Measurements from ENCODE around the gene GRM7.

Gene GRM7

DNA sequence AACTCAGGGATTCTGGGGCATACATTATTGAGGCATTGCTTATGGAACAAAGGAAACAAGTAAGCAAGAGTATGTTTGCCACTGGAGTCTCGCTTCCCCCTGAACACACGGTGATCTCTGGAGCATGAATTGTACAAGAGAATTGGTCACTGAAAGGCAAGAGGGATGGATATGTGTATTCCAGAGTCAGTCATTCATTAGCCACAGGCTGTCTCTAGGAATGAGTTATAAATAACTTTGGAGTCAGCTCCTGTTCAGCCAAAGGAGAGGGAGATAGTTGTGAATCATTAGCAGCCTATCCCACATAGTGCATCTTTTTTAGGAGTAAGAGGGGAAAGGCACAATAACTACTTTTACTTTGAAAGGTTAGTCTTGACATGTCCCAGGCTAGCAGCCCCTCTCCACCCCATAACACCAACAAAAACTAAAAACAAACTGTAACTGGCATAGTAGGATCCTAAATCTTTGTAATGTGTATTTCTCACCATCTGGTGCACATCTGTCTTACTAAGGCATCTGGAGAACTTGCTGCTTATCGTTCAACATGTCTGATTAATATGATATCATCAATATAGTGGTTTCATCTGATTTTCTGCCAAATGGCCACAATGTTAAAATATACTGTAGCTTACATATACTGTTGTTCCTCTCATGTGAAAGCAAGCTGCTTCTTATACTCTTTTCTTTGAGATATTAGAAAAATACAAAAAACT is 462.2 kb downstream of the GRM7 start:
- no peak for DNase-seq

GRCh38 chr3:7328339-7328738 is 467.4 kb downstream of the GRM7 start:
- DNase-seq: no peak

GRCh38 chr3:7332696-7333095 is 471.8 kb downstream of the GRM7 start:
- no peak for DNase-seq

- DNase-seq: no peak
Observed at GRCh38 chr3:7333125-7333524, 472.2 kb downstream of the GRM7 start.

- DNase-seq: no peak
Observed at GRCh38 chr3:7340795-7341194, 479.9 kb downstream of the GRM7 start.

GRCh38 chr3:7346364-7346763 is 485.4 kb downstream of the GRM7 start:
- no peak for DNase-seq

DNA sequence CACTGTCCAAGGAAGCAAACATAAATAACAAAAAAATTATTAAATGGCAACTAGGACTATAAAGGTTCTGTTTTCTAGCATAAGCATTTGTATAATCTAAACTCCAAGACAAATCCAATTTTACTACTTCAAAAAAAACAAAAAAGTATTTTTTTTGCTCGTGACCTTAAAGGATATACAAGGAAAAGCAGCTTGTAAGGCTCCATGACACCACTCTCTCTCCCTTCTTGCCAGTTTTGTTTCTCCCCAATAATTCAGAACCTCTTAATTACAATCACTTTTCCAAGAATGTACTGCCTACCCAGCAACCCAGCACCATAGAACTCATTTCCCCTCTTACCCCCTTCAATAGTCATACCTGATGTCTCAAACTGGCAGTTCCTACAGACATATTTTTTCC is 496.2 kb downstream of the GRM7 start:
- no peak for DNase-seq

GRCh38 chr3:7367968-7368367 is 507.1 kb downstream of the GRM7 start:
- no peak for DNase-seq

DNA sequence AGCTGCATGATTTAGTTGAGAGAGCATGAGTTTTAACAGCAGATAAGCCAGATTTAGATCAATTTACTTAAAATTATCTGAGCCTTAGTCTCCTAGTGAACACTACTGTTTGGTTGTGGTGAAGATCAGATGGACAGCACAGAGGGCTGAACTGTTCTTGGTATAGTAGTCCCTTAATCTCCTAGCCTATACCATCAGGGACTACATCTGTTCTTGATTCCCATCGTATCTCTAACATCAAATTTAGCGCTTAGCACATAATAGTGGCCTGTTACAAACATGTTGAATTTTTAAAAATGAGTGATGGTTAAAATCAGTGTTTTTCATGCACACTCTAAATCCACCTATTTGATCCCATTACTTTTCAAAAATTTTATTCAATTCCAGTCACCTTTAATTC is 507.7 kb downstream of the GRM7 start:
- no peak for DNase-seq

DNA sequence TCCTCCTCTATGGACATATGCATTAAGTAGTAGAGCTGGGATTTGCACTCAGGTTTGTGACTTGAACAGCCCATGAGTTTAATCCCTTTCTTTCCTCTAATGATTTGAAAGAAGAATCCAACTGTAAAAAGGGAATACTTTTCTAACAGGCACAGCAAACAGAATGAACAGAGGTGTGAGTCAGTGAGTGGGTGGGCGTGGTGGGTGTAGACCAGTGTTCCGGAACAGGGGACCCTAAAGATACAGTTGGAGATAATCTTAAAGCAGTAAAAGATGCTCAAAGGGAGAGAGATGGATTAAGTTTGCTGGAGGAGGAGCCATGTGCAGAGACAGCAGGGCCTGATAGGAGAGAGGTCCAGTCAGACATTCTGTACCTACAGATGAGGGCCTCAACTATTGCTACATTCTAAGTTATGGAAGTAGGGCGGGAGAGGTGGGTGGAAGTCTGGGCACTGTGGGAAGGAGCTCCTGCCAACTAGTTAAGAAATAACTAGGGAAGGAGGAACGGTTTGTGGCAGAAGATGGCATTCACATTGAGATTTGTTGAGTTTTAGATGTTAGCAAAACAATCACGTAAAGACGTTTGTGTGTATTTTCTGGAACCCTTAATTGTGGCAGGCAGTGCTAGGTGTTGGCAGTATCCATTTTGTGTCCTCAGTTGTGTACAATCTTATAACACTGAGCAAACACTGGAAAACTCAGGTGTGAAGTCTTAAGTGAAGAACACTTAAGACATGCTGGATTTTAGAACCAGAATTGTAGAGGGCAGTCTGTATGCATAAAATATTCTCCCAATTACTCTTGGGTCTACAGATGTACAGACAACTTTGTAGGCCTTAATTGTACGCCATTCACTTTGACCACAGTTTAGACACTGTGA is 511.0 kb downstream of the GRM7 start:
- no peak for DNase-seq

GRCh38 chr3:7377103-7377502 is 516.2 kb downstream of the GRM7 start:
- no peak for DNase-seq

DNA sequence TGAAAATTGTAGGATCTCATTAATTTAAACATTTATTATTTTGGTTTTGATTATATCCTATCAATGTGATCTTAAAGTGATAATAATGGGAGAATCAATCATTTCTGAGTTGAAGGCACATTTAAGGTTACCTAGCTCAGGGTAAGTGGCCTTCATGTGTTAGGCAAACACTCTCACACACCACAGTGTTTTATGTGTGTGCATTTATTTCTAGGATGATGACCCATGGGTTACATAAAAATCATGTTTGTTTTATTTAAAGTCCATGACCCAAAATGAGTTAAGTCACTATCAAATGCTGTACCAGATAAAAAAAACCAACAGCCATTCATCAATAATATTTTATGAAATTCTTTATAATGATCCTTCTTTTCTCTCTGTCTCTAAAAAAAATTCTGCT is 520.8 kb downstream of the GRM7 start:
- no peak for DNase-seq

DNA sequence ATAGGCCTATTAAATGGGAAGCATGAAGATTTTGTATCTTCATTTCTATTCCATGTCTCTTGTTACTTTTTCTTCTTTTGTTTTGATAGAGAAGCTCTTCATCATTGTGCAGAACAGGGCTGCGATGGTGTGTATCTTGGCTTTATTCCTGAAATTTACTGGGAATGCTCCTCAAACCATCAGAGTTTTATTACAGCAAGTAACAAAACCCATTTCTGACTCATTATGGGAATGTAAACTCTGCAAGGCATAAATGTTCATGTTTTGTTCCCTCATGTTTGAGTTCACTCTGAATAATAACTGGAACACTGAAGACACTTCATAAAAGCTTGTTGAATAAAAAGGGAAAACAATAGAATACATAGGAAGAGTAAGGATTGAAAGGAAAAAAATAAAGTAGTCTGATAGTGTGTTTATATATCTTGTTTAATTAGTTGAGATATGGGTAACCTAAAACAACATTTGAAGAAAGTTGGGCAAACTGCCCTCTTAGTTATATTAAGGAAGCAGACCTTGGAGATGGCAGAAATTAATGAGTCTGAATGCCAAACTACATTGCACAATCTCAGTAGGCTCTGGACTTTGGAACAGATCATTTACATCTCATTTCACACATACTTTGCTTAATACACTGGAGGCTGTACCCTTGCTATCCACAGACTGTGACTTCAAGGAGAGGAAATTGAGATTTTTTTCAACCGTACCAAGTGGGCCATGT is 521.5 kb downstream of the GRM7 start:
- DNase-seq: no peak

DNA sequence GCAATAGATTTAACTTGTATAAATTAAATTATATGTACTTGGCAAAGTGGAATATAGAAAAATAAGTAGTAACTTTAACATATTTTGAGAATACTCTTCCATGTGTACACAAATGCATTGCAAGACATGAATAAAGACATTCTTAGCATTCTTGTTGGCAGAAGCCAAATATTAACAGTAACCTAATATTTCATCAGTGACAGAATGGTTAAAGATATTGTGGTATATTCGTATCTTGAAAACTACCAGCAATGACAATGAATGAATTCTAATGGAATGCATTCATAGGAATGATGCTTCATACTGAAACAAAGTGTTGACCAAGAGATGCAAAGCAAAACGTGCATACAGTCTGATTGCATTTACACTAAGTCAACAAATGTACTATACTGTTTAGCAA is 524.7 kb downstream of the GRM7 start:
- no peak for DNase-seq

DNA sequence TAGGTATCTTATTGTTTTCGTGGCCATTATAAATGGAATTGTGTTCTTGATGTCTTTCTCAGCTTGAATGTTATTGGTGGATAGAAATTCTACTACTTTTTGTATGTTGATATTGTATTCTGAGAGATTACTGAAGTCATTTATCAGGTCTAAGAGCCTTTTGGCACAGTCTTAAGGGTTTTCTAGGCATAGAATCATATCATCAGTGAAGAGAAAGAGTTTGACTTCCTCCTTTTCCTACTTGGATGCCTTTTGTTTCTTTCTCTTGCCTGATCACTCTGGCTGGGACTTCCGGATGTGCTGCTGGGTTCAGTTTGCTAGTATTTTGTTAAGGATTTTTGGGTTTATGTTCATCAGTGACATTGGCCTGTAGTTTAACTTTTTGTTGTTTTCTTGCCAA is 527.1 kb downstream of the GRM7 start:
- DNase-seq: no peak

- DNase-seq: no peak
Observed at GRCh38 chr3:7392206-7392605, 531.3 kb downstream of the GRM7 start.

GRCh38 chr3:7393944-7394605 is 533.2 kb downstream of the GRM7 start:
- no peak for DNase-seq

DNA sequence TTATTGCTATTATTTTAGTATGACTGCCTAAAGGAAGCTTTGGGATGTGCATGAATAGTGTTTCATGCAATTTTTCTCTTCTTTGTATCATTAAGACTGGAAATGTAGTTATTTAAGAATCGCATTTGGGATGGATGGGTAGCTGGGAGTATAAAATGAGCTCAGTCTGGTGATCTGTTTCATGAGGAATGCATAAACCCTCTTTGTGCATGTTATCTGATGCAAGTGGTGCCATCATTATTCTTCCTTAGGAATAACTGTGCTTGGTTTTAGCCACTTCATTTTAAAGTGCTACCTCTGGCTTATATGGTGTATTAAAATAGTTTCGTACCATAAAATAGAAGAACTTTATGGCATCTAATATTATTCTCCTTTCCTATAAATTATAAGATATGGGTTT is 535.6 kb downstream of the GRM7 start:
- DNase-seq: no peak

DNA sequence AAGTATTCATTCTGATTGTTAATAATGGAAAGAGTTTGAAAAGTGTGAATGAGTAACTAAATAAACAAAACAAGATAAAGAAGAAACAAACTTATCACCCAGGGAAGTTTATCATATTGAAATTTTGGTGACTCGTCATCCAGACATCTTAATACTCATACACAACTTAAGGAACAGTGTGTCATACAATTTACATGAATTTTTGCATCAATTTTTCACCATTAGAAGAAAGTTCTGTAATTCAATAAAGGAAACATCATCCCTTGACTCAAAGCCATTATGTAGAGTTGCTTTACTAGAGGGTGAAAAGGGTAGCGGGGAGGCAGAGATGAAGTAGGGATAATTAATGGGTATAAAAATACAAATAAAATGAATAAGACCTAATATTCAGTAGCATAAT is 536.2 kb downstream of the GRM7 start:
- no peak for DNase-seq

DNA sequence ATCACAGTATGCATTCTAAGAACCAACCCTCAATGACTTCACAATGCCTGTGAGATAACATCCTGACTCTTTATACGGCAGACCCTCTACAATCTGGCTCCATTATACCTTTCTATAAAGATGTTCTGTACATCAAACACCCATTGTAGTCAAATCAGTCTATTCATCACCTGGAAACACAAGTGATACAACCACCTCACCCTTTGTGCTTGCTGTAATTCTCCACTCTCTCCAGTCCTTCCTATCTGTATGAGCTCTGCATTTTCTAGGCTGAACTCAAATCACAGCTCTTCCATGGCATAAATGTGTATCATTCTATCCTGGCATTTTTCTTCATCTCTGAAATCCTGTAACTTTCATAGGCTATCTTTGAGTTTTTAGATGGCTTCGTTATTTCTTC is 539.4 kb downstream of the GRM7 start:
- DNase-seq: no peak

- no peak for DNase-seq
Observed at GRCh38 chr3:7401418-7401817, 540.5 kb downstream of the GRM7 start.

GRCh38 chr3:7407107-7407506 is 546.2 kb downstream of the GRM7 start:
- no peak for DNase-seq

DNA sequence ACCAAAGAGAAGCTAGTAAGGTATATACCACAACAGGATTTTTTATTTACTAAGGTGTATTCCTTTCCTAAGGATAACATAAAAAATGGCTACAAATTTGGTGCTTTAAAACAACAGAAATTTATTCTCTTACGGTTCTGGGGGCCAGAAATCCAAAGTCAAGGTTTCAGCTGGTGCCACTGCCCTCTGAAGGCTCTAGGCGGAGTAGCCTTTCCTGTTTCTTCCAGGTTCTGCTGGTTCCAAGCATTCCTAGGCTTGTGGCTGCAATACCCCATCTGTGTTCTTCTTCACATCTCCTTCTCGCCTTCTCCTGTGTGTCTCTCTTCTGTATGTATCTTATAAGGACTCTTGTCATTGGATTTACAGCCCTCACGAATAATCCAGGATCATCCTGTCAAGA is 549.9 kb downstream of the GRM7 start:
- DNase-seq: no peak
